IPS-18a (cell line): ENCODE data around the gene RYR3.

Experiments
- H3K27ac ChIP-seq: one replicate; pipeline ENCODE4 v1.5.1; 2013; ENCODE audit warnings: low read length
- H3K27me3 ChIP-seq: one replicate; pipeline ENCODE4 v1.6.1; 2013; ENCODE audit warnings: mild to moderate bottlenecking, low read length; ENCODE audit not compliant: control insufficient read depth, insufficient read depth
- H3K36me3 ChIP-seq: one replicate; pipeline ENCODE4 v1.6.1; 2013; ENCODE audit warnings: low read depth, low read length; ENCODE audit not compliant: control insufficient read depth
- H3K4me1 ChIP-seq: one replicate; pipeline ENCODE4 v1.6.1; 2013; ENCODE audit warnings: low read depth, low read length; ENCODE audit not compliant: control insufficient read depth
- H3K4me3 ChIP-seq: one replicate; pipeline ENCODE4 v1.5.1; 2013; ENCODE audit warnings: low read length
- H3K9ac ChIP-seq: one replicate; pipeline ENCODE4 v1.6.1; 2013; ENCODE audit warnings: mild to moderate bottlenecking, low read length, moderate library complexity
- H3K9me3 ChIP-seq: one replicate; pipeline ENCODE4 v1.6.1; 2013; ENCODE audit warnings: low read depth, low read length; ENCODE audit not compliant: control insufficient read depth

Gene RYR3

DNA sequence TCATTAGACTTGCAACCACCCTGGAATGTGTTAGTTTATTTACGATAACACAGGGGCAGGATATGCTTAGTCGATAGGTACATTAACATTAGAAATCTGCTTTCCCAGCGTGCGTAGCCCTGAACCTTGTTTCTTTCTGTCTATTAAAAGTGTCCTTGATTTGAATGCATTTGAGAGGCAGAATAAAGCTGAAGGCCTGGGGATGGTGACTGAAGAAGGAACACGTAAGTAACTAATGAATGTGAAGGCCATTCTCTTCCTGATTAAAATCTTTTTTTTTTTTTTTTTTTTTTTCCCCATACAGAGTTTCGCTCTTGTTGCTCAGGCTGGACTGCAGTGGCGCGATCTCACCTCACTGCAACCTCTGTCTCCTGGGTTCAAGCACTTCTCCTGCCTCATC lies 514.7 kb downstream of the RYR3 start:
- no peaks in the 10 kb centered on the region for H3K9me3 ChIP-seq
- H3K4me3 ChIP-seq: no peak overlapping the region
- H3K36me3 ChIP-seq: no peaks in the 10 kb centered on the region
- H3K27ac ChIP-seq: no peak overlapping the region
- peaks cover 4% of the 10 kb centered on the region for H3K4me1 ChIP-seq
- no peak overlapping the region for H3K9ac ChIP-seq
- no peaks in the 10 kb centered on the region for H3K27me3 ChIP-seq

DNA sequence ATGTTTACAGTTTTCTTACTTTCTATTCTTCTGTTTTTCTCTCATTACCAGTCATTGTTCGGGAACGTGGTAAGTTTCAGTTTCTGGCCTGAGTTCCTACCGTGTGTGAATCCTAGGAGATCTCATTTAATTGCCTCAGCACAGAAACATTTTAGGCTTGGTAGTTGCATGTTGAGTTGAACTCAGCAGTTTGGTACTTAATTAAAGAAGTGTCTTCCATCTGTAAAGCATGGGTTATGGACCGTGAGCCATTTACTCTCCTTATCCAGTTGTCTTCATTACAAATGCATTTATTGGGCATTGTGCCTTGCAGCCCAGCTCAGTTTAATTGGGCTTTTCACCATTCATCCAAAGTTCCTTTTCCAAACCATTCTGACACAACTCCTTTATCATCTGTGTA lies 515.4 kb downstream of the RYR3 start:
- Histone ChIP-seq H3K4me1 (peaks cover under 1% of the 10 kb centered on the region), H3K9me3 (no peaks in the 10 kb centered on the region), H3K36me3 (no peaks in the 10 kb centered on the region)

DNA sequence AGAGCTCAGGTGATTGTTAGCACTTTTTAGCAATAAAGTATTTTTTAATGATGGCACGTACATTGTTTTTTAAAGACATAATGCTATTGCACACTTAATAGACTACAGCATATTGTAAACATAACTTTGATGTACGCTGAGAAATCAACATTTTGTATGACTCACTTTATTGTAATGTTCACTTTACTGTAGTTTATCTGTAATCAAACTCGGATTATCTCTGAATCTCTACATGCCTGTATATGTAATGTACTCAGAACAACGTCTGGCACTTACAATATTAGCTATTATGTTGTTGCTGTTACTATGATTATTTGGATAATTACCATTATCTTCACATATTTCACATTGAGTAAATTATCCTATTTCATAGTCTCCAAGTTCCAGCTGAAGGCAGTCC lies 519.6 kb downstream of the RYR3 start:
- H3K9me3 ChIP-seq: no peaks in the 10 kb centered on the region
- H3K4me3 ChIP-seq: no peak overlapping the region
- H3K27me3 ChIP-seq: no peaks in the 10 kb centered on the region
- peaks cover 14% of the 10 kb centered on the region for H3K4me1 ChIP-seq
- H3K9ac ChIP-seq: no peak overlapping the region
- no peaks in the 10 kb centered on the region for H3K36me3 ChIP-seq
- H3K27ac ChIP-seq: no peak overlapping the region

More for the DNA sequence above, 515.4 kb downstream of the RYR3 start:
- H3K27me3 ChIP-seq: no peaks in the 10 kb centered on the region
- H3K27ac ChIP-seq: no peak overlapping the region
- no peak overlapping the region for H3K4me3 ChIP-seq
- no peak overlapping the region for H3K9ac ChIP-seq

DNA sequence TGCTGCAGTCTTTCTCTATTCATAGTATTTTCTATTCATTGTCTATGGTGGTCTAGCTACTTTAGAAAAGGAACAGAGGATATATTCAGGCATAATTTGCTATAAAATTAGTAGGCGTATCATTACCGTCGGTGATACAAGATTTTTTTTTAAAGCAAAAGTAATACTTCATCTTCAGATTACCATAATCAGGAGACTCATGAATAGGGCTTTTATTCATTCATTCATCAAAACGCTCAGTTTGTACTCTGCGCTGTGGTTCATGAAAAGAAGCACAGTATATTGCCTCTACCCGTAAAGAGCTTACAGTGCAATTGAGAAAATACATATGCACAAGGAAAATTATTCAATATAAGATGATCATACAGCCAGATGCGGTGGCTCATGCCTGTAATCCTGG lies 520.9 kb downstream of the RYR3 start:
- Histone ChIP-seq H3K4me1 (peaks cover 19% of the 10 kb centered on the region), H3K9me3 (no peaks in the 10 kb centered on the region), H3K4me3 (no peak overlapping the region), H3K9ac (no peak overlapping the region), H3K36me3 (no peaks in the 10 kb centered on the region), H3K27me3 (no peaks in the 10 kb centered on the region), H3K27ac (no peak overlapping the region)

DNA sequence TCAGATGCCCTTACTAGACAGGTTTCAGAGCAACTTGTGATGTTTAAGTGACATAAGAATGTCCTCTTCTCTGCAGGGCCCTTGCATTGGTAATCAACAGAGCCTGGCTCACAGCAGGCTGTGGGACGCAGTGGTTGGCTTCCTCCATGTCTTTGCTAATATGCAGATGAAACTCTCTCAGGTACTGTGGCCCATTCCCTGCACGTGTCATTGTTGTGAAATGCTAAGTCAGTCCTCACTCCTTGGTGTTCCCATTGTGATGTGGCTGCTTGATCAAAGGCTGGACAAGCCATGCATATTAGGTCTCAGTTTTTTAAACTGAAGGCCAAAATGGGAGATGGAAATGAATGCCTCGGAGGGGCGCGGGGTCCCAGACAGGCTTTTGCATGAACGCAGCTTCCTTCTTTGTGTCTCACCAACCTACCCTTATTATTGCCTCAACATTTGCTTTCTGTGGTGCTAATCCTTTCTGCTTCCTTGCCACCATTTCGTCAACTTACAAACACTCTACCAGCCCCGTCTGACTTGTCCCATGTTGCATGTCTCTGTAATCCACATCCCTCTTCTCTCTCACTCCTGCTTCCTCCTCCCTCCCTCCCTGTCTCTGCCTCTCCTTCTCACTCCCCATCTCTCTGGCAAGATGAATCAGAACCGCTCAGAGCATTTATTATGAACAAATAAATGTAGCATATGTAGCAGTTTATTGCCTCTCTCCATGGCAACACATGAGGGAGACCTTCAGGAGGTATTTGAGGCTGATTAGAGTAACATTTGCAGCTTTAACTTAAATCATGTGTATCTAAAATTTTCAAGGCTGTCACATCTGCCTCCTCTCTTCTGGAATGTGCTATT lies 524.4 kb downstream of the RYR3 start:
- H3K9ac ChIP-seq: no peak overlapping the region

DNA sequence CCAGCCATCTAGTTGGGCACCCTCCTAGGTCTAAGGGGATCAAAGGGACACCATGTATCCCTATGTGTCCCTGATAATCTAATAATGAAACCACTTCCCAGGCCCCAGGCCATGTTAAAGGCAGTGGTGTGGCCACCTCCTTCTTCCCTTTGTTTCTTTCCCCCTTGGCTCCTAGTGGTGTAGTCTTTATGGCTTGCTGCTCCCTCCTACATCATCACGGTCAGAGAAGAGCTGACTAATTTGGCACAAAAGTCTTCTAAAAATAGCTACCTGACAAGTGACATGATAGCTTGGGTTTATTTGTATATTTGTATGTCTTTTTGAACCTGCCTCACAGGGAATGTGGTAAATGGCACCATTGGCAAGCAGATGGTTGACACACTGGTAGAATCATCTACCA lies 526.5 kb downstream of the RYR3 start:
- no peak overlapping the region for H3K9ac ChIP-seq
- no peak overlapping the region for H3K4me3 ChIP-seq
- no peaks in the 10 kb centered on the region for H3K9me3 ChIP-seq
- no peak overlapping the region for H3K27ac ChIP-seq
- H3K36me3 ChIP-seq: no peaks in the 10 kb centered on the region
- H3K27me3 ChIP-seq: no peaks in the 10 kb centered on the region
- H3K4me1 ChIP-seq: peaks cover 19% of the 10 kb centered on the region

More for the DNA sequence above, 524.4 kb downstream of the RYR3 start:
- H3K4me1 ChIP-seq: peaks cover 19% of the 10 kb centered on the region
- H3K4me3 ChIP-seq: peak overlapping the region; percentile 35
- H3K36me3 ChIP-seq: no peaks in the 10 kb centered on the region
- peak overlapping the region; percentile 36 for H3K27ac ChIP-seq
- no peaks in the 10 kb centered on the region for H3K9me3 ChIP-seq
- no peaks in the 10 kb centered on the region for H3K27me3 ChIP-seq

DNA sequence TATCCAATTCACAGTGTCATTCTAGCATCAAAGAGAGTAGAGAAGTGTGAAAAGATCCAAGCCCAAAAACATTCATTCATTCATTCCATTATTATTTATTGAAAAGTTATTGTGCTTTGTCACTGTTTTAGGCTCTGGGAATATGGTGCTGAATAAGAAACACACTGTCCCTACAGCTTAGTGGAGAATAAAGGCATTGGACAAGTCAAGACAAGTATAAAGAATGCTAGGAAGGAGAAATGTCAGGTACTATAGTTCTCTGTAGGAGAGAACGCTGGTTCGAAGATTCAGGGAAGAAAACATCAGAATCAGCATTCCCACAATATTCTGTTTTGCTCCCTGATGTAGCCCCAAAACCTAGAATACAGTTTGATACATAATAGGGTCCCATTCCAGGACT lies 528.8 kb downstream of the RYR3 start:
- Histone ChIP-seq H3K27ac (no peak overlapping the region), H3K9me3 (no peaks in the 10 kb centered on the region), H3K4me1 (peaks cover 26% of the 10 kb centered on the region), H3K4me3 (no peak overlapping the region), H3K27me3 (no peaks in the 10 kb centered on the region), H3K9ac (no peak overlapping the region), H3K36me3 (no peaks in the 10 kb centered on the region)

DNA sequence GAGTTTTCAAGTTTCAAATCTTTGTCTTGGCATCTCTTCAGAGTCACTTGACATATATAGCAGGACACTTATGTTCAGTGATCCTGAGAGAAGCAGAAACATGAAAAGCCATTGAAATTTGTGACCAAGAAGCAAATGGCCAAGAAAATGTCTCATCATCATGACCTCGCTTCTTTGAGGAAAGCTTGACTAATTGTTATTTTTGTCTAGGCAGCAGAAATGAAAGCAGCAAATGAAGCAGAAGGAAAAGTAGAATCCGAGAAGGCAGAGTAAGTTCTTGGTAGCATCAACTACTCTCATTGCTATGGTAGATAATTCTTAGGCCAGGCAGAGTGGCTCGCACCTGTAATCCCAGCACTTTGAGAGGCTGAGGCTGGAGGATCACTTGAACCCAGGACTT lies 529.8 kb downstream of the RYR3 start:
- Histone ChIP-seq H3K27me3 (no peaks in the 10 kb centered on the region), H3K27ac (no peak overlapping the region), H3K9ac (no peak overlapping the region), H3K36me3 (no peaks in the 10 kb centered on the region), H3K9me3 (no peaks in the 10 kb centered on the region), H3K4me1 (peaks cover 19% of the 10 kb centered on the region), H3K4me3 (no peak overlapping the region)

DNA sequence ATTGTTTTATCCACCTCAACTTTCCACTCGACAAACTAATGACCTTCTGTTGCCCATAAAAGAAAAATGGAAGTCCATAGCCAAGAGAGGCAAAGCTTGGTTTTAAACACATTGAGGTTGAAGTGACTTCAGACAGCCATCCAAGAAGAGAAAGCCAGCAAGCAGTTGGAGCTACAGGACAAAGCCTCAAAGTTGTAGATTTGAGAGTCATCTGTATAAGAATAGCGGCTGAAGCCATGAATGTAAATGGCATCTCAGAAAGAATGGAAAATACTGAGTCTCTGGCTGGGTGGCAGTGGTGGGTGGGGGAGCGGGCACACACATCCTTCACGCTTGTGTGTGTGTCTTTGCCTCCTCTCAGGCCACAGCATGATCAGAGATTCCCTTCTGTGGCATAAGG lies 533.4 kb downstream of the RYR3 start:
- H3K9ac ChIP-seq: no peak overlapping the region
- H3K9me3 ChIP-seq: no peaks in the 10 kb centered on the region
- H3K27ac ChIP-seq: no peak overlapping the region
- no peaks in the 10 kb centered on the region for H3K36me3 ChIP-seq
- H3K4me1 ChIP-seq: peaks cover 16% of the 10 kb centered on the region
- peak overlapping the region; percentile 18 for H3K4me3 ChIP-seq
- no peaks in the 10 kb centered on the region for H3K27me3 ChIP-seq

DNA sequence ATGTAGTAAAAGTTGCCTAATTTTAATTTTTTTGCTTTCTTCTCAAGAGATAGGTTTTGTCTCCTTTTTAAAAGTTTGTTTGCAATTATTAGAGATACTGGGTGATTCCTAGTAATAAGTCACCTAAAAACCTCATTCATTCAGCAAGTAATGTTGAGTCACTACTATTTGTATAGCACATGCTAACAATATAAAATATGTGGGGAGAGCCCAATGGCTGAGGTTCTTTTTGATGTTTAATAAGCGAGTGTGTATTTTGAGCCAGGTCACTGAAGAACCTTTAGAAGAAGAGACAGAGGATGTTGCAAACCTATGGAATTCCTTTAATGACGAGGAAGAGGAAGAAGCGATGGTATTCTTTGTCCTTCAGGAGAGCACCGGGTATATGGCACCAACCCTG lies 533.8 kb downstream of the RYR3 start:
- Histone ChIP-seq H3K27ac (no peak overlapping the region), H3K4me1 (peaks cover 16% of the 10 kb centered on the region), H3K4me3 (no peak overlapping the region), H3K9me3 (no peaks in the 10 kb centered on the region), H3K36me3 (no peaks in the 10 kb centered on the region), H3K27me3 (no peaks in the 10 kb centered on the region), H3K9ac (no peak overlapping the region)

DNA sequence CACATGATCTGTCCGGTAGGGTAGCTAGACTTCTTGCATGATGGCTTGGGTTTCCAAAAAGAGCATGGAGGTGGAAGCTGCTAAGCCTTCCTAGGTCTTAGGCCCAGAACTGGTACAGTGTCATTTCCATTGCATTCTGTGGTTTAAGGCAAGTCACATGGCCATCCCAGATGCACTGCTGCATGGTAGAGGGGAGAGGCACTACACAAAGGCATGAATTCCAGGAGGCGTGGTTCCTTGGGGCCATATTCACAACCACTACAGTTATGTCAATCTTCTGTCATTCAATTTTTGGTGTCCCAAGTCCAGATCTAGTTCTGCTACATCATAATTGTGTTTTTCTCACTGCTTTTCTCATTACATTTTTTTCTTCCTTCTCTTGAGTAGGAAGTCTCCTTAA lies 535.4 kb downstream of the RYR3 start:
- Histone ChIP-seq H3K36me3 (no peaks in the 10 kb centered on the region), H3K27me3 (no peaks in the 10 kb centered on the region), H3K4me3 (no peak overlapping the region), H3K4me1 (peaks cover 16% of the 10 kb centered on the region), H3K27ac (no peak overlapping the region), H3K9me3 (no peaks in the 10 kb centered on the region), H3K9ac (no peak overlapping the region)

DNA sequence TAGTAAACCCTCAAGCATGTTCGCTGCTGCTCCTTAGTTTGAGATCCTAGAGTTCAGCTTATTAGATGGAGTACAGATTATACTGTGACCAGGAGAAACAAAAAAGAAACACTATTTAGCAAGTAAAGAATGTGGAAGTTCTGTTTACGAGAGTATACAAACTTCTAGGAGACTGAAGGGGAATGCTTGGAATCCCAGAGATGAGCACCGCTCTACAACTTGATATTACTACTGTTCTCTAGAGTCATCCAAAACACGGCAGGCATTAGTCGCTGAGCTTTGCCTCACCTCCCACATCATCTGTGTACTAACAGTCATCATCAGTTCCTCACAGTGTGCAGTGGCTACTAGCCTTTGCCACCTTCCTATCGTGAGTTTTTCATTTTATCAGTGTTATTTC lies 536.1 kb downstream of the RYR3 start:
- no peaks in the 10 kb centered on the region for H3K9me3 ChIP-seq
- no peak overlapping the region for H3K27ac ChIP-seq
- H3K9ac ChIP-seq: no peak overlapping the region
- H3K4me1 ChIP-seq: peaks cover 18% of the 10 kb centered on the region
- H3K27me3 ChIP-seq: no peaks in the 10 kb centered on the region
- no peak overlapping the region for H3K4me3 ChIP-seq
- no peaks in the 10 kb centered on the region for H3K36me3 ChIP-seq
